Heart left ventricle (tissue), 13 donors: Measurements from ENCODE around the gene WDR18.

ENCODE experiments used
- CTCF ChIP-seq, 12 donors: fragments of 200-600 bp; sonication (generic) in 4 of 12; IDR thresholded peaks; one replicate each; pipeline versions ENCODE4 v1.5.0 to v1.8.0; 2018 to 2022; ENCODE audit warnings: antibody characterized with exemption in 12 of 12, mild to moderate bottlenecking in 5 of 12
- POLR2A ChIP-seq, 2 donors: fragments of 450-650 bp; IDR thresholded peaks; one replicate each; pipeline ENCODE4 v1.6.1; 2017; ENCODE audit warnings: antibody characterized with exemption in 2 of 2, mild to moderate bottlenecking in 2 of 2, moderate library complexity in 2 of 2
- donor health status: ischemic (EF 13 %, LVEDD 7.1; RV severe dilation, severe dysfunction).
- donor health status: DM: no; HTN: yes; CAD: no.
- donor health status: DM: no; HTN: no; CAD: no.
- donor health status: ischemic (EF 25% LVEDD 6.9; RV normal size, moderate dysfunction).
- donor health status: ischemic (EF 25% LVEDD 5.7; RV mildly dilated, moderate dysfunction).
- donor health status: ischemic (EF 35%, LVEDD 5.7; RV mildly dilated, moderate dysfunction).
- donor health status: nonischemic (EF 11% LVEDD 7.7; RV severe dilation, severe dysfunction).
- donor health status: DM: yes; HTN: yes; CAD: no.
- donor health status: PGD.
- donor health status: ischemic (EF 29% LVEDD 5.4; RV normal size, mild dysfunction).
- donor health status: nonischemic (EF 23%, LVEDD 6.1; RV moderate dilation, normal function).

- TF ChIP-seq CTCF (IDR thresholded peaks at IDR 0.05) (no peak), POLR2A (IDR thresholded peaks at IDR 0.05) (no peak)
These were observed 10.4 kb downstream of the WDR18 start for GRCh38 chr19:994516-994915.
